HepG2 (cell line): Measurements from ENCODE around the gene THBD. TPM values are rescaled to one million over a fixed set of nuclear protein-coding genes. Genes with fewer than 3 reads are reported as not detected.

Source experiments
- ATAC-seq: fragments of 200-7000 bp; cut with Tn5 transposase; 3 replicates; pipeline ENCODE4 v1.9.1; 2020; ENCODE audit warnings: mild to moderate bottlenecking, moderate library complexity
- BruUV-seq: library from RNA; stranded (reverse); fragments of 400-500 nt; replicated peaks from 2 replicates; lab custom pipeline; 2021; lab: Mats Ljungman, UMichigan
- CTCF ChIA-PET: fragments of 300-600 bp; formaldehyde crosslinking; extraction: SDS; loops from one replicate; lab custom pipeline; 2021; ENCODE audit warnings: low total read pairs, inconsistent platforms, low intra/inter-chr PET ratio; lab: Yijun Ruan, JAX
- POLR2A ChIA-PET: fragments of 350-600 bp; sonication (Branson Sonifier 250); formaldehyde crosslinking; loops from one replicate; lab custom pipeline; 2020; ENCODE audit warnings: antibody characterized with exemption, inconsistent platforms; lab: Yijun Ruan, JAX
- DNase-seq: peaks from one replicate; pipeline ENCODE4 v3.0.0-alpha.2; 2015; ENCODE audit warnings: low spot score
- FAIRE-seq: peaks from 3 replicates; lab custom pipeline; 2011; peaks lifted over from hg19 to GRCh38; lab: Jason Lieb, UNC
- H2AFZ ChIP-seq: one replicate; pipeline ENCODE4 v1.6.1; 2011; ENCODE audit warnings: low read length, inconsistent platforms
- H3K27ac ChIP-seq: fragments of 300-600 bp; 3 replicates; pipeline ENCODE4 v1.8.0; 2011; ENCODE audit warnings: mixed run types, mild to moderate bottlenecking, mixed read lengths, low read length, inconsistent platforms; ENCODE audit not compliant: insufficient read depth; ENCODE audit errors: extremely low read length
- H3K27me3 ChIP-seq, 2 experiments: fragments of 200-600 bp in 1 of 2; 2 replicates in 1 of 2; 3 replicates in 1 of 2; pipeline versions ENCODE4 v1.6.0 to v1.8.0; 2011; ENCODE audit warnings: low read length in 2 of 2, mild to moderate bottlenecking in 2 of 2, moderate library complexity in 2 of 2, inconsistent platforms in 1 of 2; ENCODE audit not compliant: insufficient read depth in 2 of 2, control insufficient read depth in 1 of 2
- H3K36me3 ChIP-seq, 2 experiments: fragments of 200-600 bp in 1 of 2; replicated peaks in 1 of 2; 2 replicates in 1 of 2; 3 replicates in 1 of 2; pipeline versions ENCODE4 v1.5.1 to v1.8.0; 2011; ENCODE audit warnings: low read length in 2 of 2, inconsistent platforms in 1 of 2; ENCODE audit not compliant: insufficient read depth in 2 of 2, control insufficient read depth in 1 of 2
- H3K4me1 ChIP-seq: 2 replicates; pipeline ENCODE4 v1.5.1; 2012; ENCODE audit warnings: low read length, inconsistent platforms; ENCODE audit not compliant: insufficient read depth
- H3K4me2 ChIP-seq: 2 replicates; pipeline ENCODE4 v1.6.0; 2011; ENCODE audit warnings: low read depth, low read length, inconsistent platforms
- H3K4me3 ChIP-seq, 3 experiments: fragments of 200-600 bp in 1 of 3; sonication (generic), shearing (Covaris generic) in 1 of 3; replicated peaks in 1 of 3; 2 replicates each; pipeline ENCODE4 v1.5.1; 2011 to 2016; ENCODE audit warnings: low read length in 3 of 3, inconsistent platforms in 2 of 3, low read depth in 2 of 3, mild to moderate bottlenecking in 2 of 3, control low read depth in 1 of 3, mixed read lengths in 1 of 3; ENCODE audit not compliant: insufficient read depth in 1 of 3
- H3K79me2 ChIP-seq: one replicate; pipeline ENCODE4 v1.6.1; 2011; ENCODE audit warnings: low read length, inconsistent platforms; ENCODE audit not compliant: insufficient read depth
- H3K9ac ChIP-seq: 2 replicates; pipeline ENCODE4 v1.6.0; 2011; ENCODE audit warnings: mild to moderate bottlenecking, low read depth, low read length, inconsistent platforms; ENCODE audit not compliant: insufficient read depth
- H3K9me3 ChIP-seq: 2 replicates; pipeline ENCODE4 v1.5.1; 2012; ENCODE audit warnings: mild to moderate bottlenecking, low read length
- H4K20me1 ChIP-seq: 2 replicates; pipeline ENCODE4 v1.6.0; 2011; ENCODE audit warnings: inconsistent platforms, mild to moderate bottlenecking, low read length, moderate library complexity; ENCODE audit not compliant: insufficient read depth
- CEBPB ChIP-seq: IDR thresholded peaks from 2 replicates; pipeline ENCODE4 v1.6.1; 2011; ENCODE audit warnings: low read depth, low read length, improper control_type of control experiment, borderline replicate concordance
- HNF4A ChIP-seq: sonication (generic); formaldehyde crosslinking; IDR thresholded peaks from 2 replicates; pipeline ENCODE4 v1.4.0; 2020; ENCODE audit warnings: missing genetic modification reagents
- IRX3 ChIP-seq: sonication (generic); formaldehyde crosslinking; IDR thresholded peaks from 2 replicates; pipeline ENCODE4 v1.8.1; 2023; ENCODE audit warnings: mild to moderate bottlenecking, low read depth, missing genetic modification reagents, borderline replicate concordance
- MAX ChIP-seq: IDR thresholded peaks from 2 replicates; pipeline ENCODE4 v1.6.1; 2012; ENCODE audit warnings: inconsistent platforms
- PATZ1 ChIP-seq: sonication (generic); formaldehyde crosslinking; IDR thresholded peaks from 2 replicates; pipeline ENCODE4 v1.4.0; 2020; ENCODE audit warnings: missing genetic modification reagents
- POGZ ChIP-seq: sonication (generic); formaldehyde crosslinking; IDR thresholded peaks from 2 replicates; pipeline ENCODE4 v1.4.0; 2020; ENCODE audit warnings: mild to moderate bottlenecking, missing genetic modification reagents
- RBFOX2 ChIP-seq: fragments of 200-400 bp; formaldehyde crosslinking; IDR thresholded peaks from 2 replicates; pipeline ENCODE4 v1.6.1; 2017; ENCODE audit warnings: low read depth, mild to moderate bottlenecking, low read length
- SP4 ChIP-seq: sonication (generic); formaldehyde crosslinking; IDR thresholded peaks from 2 replicates; pipeline ENCODE4 v1.8.1; 2023; ENCODE audit warnings: mild to moderate bottlenecking, missing genetic modification reagents
- TFAP4 ChIP-seq: sonication (generic); IDR thresholded peaks from 2 replicates; pipeline ENCODE4 v1.6.1; 2016; ENCODE audit warnings: low read depth, borderline replicate concordance
- ZBTB25 ChIP-seq: IDR thresholded peaks from 2 replicates; pipeline ENCODE4 v1.6.1; 2018; ENCODE audit warnings: missing genetic modification reagents
- ZNF234 ChIP-seq: sonication (generic); formaldehyde crosslinking; conservative IDR thresholded peaks from 2 replicates; pipeline ENCODE4 v1.5.1; 2020; ENCODE audit warnings: mild to moderate bottlenecking, missing genetic modification reagents
- ZNF382 ChIP-seq: sonication (generic); formaldehyde crosslinking; IDR thresholded peaks from 2 replicates; pipeline ENCODE4 v1.5.0; 2020; ENCODE audit warnings: missing genetic modification reagents, mild to moderate bottlenecking, borderline replicate concordance
- ZNF564 ChIP-seq: sonication (generic); formaldehyde crosslinking; IDR thresholded peaks from 2 replicates; pipeline ENCODE4 v1.8.1; 2023; ENCODE audit warnings: mild to moderate bottlenecking, missing genetic modification reagents
- WGBS: methylation state at CpG from one replicate; pipeline ENCODE4 v1.1.6; 2017; ENCODE audit warnings: low lambda C conversion rate; 5-methylcytosine and 5-hydroxymethylcytosine counted together
- in situ Hi-C: cut with HindIII; loops from 2 replicates; pipeline ENCODE4 v1.10.0; 2017; ENCODE audit warnings: low pct_unique_long_range_greater_than_20kb; ENCODE audit not compliant: extremely low pct_ligation_motif_present
- intact Hi-C: fragments of 100-400 bp; cut with micrococcal nuclease; formaldehyde crosslinking; loops from one replicate; pipeline ENCODE4 v1.10.0; 2022; ENCODE audit not compliant: unreplicated experiment
- polyA plus RNA-seq, 8 experiments: library from polyadenylated mRNA; depleted of rRNA in 3 of 8; stranded (reverse) in 7 of 8; unstranded in 1 of 8; fragments of >200 nt; fragmentation: Illumina TruSeq in 4 of 8; extraction: Trizol in 4 of 8; gene quantifications; 2 replicates each; pipeline versions ENCODE4 v1.2.1 to v1.2.3, GENCODE V29; 2011 to 2016; ENCODE audit warnings: low read depth in 4 of 8, missing spikeins in 1 of 8, mixed read lengths in 1 of 8; ENCODE audit not compliant: insufficient read depth in 1 of 8
- total RNA-seq, 5 experiments: library from RNA; depleted of rRNA; stranded (reverse); fragments of >200 nt; fragmentation: Illumina TruSeq; extraction: Trizol; gene quantifications; 2 replicates each; pipeline ENCODE4 v1.2.3, GENCODE V29; 2016; ENCODE audit warnings: low read depth in 1 of 5

Gene THBD
- total and polyA plus RNA-seq, 2 of the 13 experiments (the other 11 are each of a cell fraction or from before 2014, with no cell fraction given): 0.03 TPM; not detected in 1

DNA sequence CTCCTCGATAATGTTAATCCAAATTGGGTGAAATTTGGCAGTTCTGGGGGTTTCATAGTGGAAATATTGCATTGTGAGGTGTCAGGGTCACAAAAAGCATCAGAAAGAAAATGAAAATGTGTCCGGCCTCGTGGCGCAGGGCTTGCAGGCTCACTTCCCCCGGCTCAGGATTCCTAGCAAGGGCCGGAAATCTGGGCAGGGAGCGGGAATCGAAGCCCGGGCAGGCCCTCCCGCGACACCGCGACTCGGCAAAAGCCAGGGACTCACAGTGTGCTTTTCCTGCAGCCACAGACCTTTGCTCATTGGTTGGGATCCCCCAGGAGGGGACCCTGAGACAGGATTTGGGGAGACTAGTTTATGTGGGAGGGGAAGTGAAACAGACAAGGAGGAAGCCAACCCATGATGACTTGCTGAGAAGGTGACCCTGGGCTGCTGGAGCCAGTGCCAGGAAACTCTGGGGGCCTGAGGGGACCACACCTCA is 37.5 kb upstream of the THBD start:
- no peak for TF ChIP-seq POGZ (CRISPR knock-in tag)
- TF ChIP-seq IRX3 (CRISPR knock-in tag): no peak
- TF ChIP-seq PATZ1 (CRISPR knock-in tag): no peak
- no peak for TF ChIP-seq ZNF564 (CRISPR knock-in tag)
- no peak for TF ChIP-seq RBFOX2
- in situ Hi-C loops (no loop called here), intact Hi-C loops (no loop called here)
- CTCF ChIA-PET: no interaction called here
- H4K20me1 ChIP-seq: no peaks in the 10 kb centered on the region
- POLR2A ChIA-PET: no interaction called here
- no peaks in the 10 kb centered on the region for H3K79me2 ChIP-seq
- no peak overlapping the region for H2AFZ ChIP-seq
- BruUV-seq: no TSS peak
- H3K36me3 ChIP-seq: no peaks in the 10 kb centered on the region
- ATAC-seq (no peak), FAIRE-seq (no peak), DNase-seq (no peak)
- no peak overlapping the region for H3K9ac ChIP-seq
- no peak overlapping the region for H3K27ac ChIP-seq
- no peak overlapping the region for H3K4me2 ChIP-seq
- H3K9me3 ChIP-seq: no peaks in the 10 kb centered on the region
- no peak overlapping the region for H3K4me3 ChIP-seq
- 50% methylated on average over 14 of the region's 14 CpGs for WGBS
- no peaks in the 10 kb centered on the region for H3K4me1 ChIP-seq
- H3K27me3 ChIP-seq: peaks cover 4 to 23% of the 10 kb centered on the region in 2 experiments; a peak in 4 of 5 replicates

DNA sequence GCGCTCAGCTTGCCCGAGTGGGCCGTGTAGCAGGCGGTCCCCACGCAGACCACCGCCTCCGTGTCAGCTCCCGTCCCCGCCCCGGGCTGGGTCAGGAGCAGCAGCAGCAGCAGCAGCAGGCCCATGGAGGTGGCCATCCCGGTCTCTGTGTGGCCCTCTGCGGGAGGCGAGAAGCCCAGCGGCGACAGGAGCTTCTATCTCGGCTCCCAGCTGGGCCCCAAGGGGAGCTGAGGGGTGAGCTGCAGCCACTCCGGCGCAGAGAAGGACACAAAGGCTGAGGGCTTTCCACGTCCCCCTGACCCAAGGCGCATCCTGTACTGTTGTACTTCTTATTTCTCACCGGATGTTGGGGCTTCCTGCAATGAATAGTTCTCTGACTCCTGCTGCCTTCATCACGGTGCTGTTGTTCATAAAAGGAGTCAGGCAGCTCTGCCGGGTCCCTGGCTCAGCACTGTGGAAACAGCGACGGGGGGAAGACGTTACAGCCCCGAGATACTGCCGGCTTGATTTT is 36.6 kb upstream of the THBD start, which contains the start of gene CD93:
CD93 (minus strand) TSS at position 269 of the 511 bp plus-strand sequence; CDS start at position 137, 132 bp downstream.
- CTCF ChIA-PET: no interaction called here
- Histone ChIP-seq H3K4me3 (no peak within 1 kb of the TSS), H3K9ac (no peak within 1 kb of the TSS), H3K36me3 (no peaks in the 10 kb centered on the region), H3K4me1 (no peaks in the 10 kb centered on the region), H3K4me2 (no peak within 1 kb of the TSS), H2AFZ (no peak within 1 kb of the TSS), H3K27me3 (peaks cover 4 to 19% of the 10 kb centered on the region in 2 experiments; a peak in 4 of 5 replicates), H3K79me2 (no peaks in the 10 kb centered on the region), H3K9me3 (no peaks in the 10 kb centered on the region), H3K27ac (no peak within 1 kb of the TSS), H4K20me1 (no peaks in the 10 kb centered on the region)
- BruUV-seq: no TSS peak
- FAIRE-seq (no peak), DNase-seq (no peak), ATAC-seq (peak; percentile 13; the same call in 2 of the 3 replicates)
- in situ Hi-C loops (no loop called here), intact Hi-C loops (no loop called here)
- TF ChIP-seq ZBTB25 (no peak), ZNF234 (CRISPR knock-in tag) (no peak), SP4 (CRISPR knock-in tag) (no peak), HNF4A (CRISPR knock-in tag) (no peak), ZNF382 (CRISPR knock-in tag) (no peak), TFAP4 (no peak), CEBPB (no peak), MAX (no peak)
- 39% methylated on average over 20 of the region's 28 CpGs for WGBS
- POLR2A ChIA-PET: no interaction called here
